ENCODE data around the gene SOWAHA. TPM values are rescaled to one million over a fixed set of nuclear protein-coding genes. Genes with fewer than 3 reads are reported as not detected.

SOWAHA gene
- total and polyA plus RNA-seq, 2 of the 8 experiments (the other 6 are each of a cell fraction or from before 2014, with no cell fraction given) = 0.09 to 0.11 TPM

- H3K9ac ChIP-seq (replicated peaks in 1 of 4; ENCODE audit: extremely low read depth in 1 of 4, low read depth in 3 of 4, low read length in 3 of 4) = no peak overlapping the region
- H2AK5ac ChIP-seq (ENCODE audit: low read depth, low read length) = no peak overlapping the region
- H3K36me3 ChIP-seq (ENCODE audit: control insufficient read depth in 2 of 4, insufficient read depth in 4 of 4, low read length in 3 of 4) = no peaks in the 10 kb centered on the region
- H3K4me1 ChIP-seq (replicated peaks in 1 of 4; ENCODE audit: control insufficient read depth in 3 of 4, insufficient read depth in 4 of 4, low read length in 3 of 4) = peaks cover 0 to 1% (median 0%) of the 10 kb centered on the region in 4 experiments; a peak in 1 of 7 replicates
- H2BK15ac ChIP-seq (ENCODE audit: low read length) = no peak overlapping the region
- FAIRE-seq (no peak), DNase-seq (ENCODE audit: low read depth in 1 of 2, low spot score in 2 of 2) (no peak)
- TF ChIP-seq TBP (IDR thresholded peaks at IDR 0.05; ENCODE audit: low read depth, low read length) (no peak), TAF1 (IDR thresholded peaks at IDR 0.05; ENCODE audit: low read depth, low read length) (no peak), SIRT6 (IDR thresholded peaks at IDR 0.05; ENCODE audit: low read length) (no peak), BRCA1 (IDR thresholded peaks at IDR 0.05; ENCODE audit: low read depth, low read length) (no peak), CBX5 (IDR thresholded peaks at IDR 0.05; ENCODE audit: low read depth, low read length) (no peak), BCL11A (IDR thresholded peaks at IDR 0.05; ENCODE audit: low read depth in 2 of 2, low read length in 2 of 2) (no peak)
- H3K4me2 ChIP-seq (ENCODE audit: insufficient read depth in 1 of 2, low read depth in 2 of 2, low read length in 2 of 2) = peak overlapping the region in 1 of 2 experiments; percentile 16; a peak in 1 of 4 replicates
- H4K20me1 ChIP-seq (replicated peaks in 1 of 2; ENCODE audit: control insufficient read depth in 1 of 2, insufficient read depth in 2 of 2, low read length in 2 of 2) = no peaks in the 10 kb centered on the region
- no peak overlapping the region for H3K27ac ChIP-seq (ENCODE audit: low read depth, low read length)
- H3K23ac ChIP-seq (ENCODE audit: insufficient read length) = no peak overlapping the region
- H2BK20ac ChIP-seq (ENCODE audit: low read length) = no peak overlapping the region
- peak overlapping the region; percentile 92; the same call in 1 of the 2 replicates for H2AFZ ChIP-seq (ENCODE audit: low read length)
- H3K14ac ChIP-seq (ENCODE audit: insufficient read length) = no peak overlapping the region
- H2BK12ac ChIP-seq (ENCODE audit: low read depth, low read length) = no peak overlapping the region
- no peak overlapping the region for H4K5ac ChIP-seq (ENCODE audit: insufficient read length, low read depth, low read length)
- ChIA-PET CTCF (ENCODE audit: partially characterized antibody) (interaction anchor here (0.6 to 32.2 kb wide), 5 partner anchors 11 to 1671 kb away, joined by 3 to 465 read pairs (median 5); partner anchors contain the start of genes GDF9, SHROOM1 and UQCRQ), POLR2A (ENCODE audit: partially characterized antibody) (interaction anchor here (0.9 to 1.6 kb wide), 5 partner anchors 9 to 31 kb away, joined by 3 to 4 read pairs (median 3); partner anchors contain the start of genes GDF9 and UQCRQ)
- H3K4ac ChIP-seq (replicated peaks; ENCODE audit: insufficient read length, low read depth, low read length) = no peak overlapping the region
- no peaks in the 10 kb centered on the region for H3K9me3 ChIP-seq (ENCODE audit: insufficient read depth in 2 of 2, low read depth in 1 of 2, low read length in 1 of 2)
- H3K4me3 ChIP-seq (ENCODE audit: extremely low read depth in 1 of 4, insufficient read depth in 2 of 4, low read depth in 3 of 4, low read length in 4 of 4) = no peak overlapping the region
- no peak overlapping the region for H4K8ac ChIP-seq (ENCODE audit: extremely low read depth, insufficient read depth, low read length)
- no peak overlapping the region for H2BK5ac ChIP-seq (ENCODE audit: low read depth, low read length)
- H3K79me1 ChIP-seq (ENCODE audit: low read depth, low read length) = no peaks in the 10 kb centered on the region
- H3K56ac ChIP-seq (replicated peaks; ENCODE audit: insufficient read length, low read depth, low read length) = no peak overlapping the region
- H3K79me2 ChIP-seq (ENCODE audit: control insufficient read depth in 1 of 2, insufficient read depth in 2 of 2, low read length in 2 of 2) = no peaks in the 10 kb centered on the region
- no peak overlapping the region for H3K18ac ChIP-seq (ENCODE audit: extremely low read depth, low read length)
- H3K23me2 ChIP-seq (ENCODE audit: low read depth, low read length) = no peaks in the 10 kb centered on the region
- H3K27me3 ChIP-seq (replicated peaks in 1 of 4; ENCODE audit: control insufficient read depth in 3 of 4, extremely low read depth in 1 of 4, insufficient read depth in 3 of 4, low read length in 3 of 4) = no peaks in the 10 kb centered on the region
- WGBS, 2 experiments (ENCODE audit: extremely low coverage in 1 of 2, insufficient coverage in 1 of 2, insufficient read length in 1 of 2, insufficient replicate concordance in 2 of 2, low coverage in 1 of 2, low lambda C conversion rate in 2 of 2, missing lambda C conversion rate in 1 of 2) = 37% methylated on average over 3 of the region's 3 CpGs; no CpG with 5 or more reads in 1 of the 2 experiments
- H2BK120ac ChIP-seq (replicated peaks; ENCODE audit: low read depth, low read length) = no peak overlapping the region
- no peak overlapping the region for H4K91ac ChIP-seq (replicated peaks; ENCODE audit: insufficient read length, low read length)
These were observed 41.2 kb downstream of the SOWAHA start for GRCh38 chr5:132854301-132854700.
